Measurements from ENCODE around the gene ZMYND11.
"Not testable (repeated sequence)": the region's sequence is repeated elsewhere in the genome, so short reads cannot be mapped to it uniquely, and the experiment has no call there.

The ZMYND11 gene

DNA sequence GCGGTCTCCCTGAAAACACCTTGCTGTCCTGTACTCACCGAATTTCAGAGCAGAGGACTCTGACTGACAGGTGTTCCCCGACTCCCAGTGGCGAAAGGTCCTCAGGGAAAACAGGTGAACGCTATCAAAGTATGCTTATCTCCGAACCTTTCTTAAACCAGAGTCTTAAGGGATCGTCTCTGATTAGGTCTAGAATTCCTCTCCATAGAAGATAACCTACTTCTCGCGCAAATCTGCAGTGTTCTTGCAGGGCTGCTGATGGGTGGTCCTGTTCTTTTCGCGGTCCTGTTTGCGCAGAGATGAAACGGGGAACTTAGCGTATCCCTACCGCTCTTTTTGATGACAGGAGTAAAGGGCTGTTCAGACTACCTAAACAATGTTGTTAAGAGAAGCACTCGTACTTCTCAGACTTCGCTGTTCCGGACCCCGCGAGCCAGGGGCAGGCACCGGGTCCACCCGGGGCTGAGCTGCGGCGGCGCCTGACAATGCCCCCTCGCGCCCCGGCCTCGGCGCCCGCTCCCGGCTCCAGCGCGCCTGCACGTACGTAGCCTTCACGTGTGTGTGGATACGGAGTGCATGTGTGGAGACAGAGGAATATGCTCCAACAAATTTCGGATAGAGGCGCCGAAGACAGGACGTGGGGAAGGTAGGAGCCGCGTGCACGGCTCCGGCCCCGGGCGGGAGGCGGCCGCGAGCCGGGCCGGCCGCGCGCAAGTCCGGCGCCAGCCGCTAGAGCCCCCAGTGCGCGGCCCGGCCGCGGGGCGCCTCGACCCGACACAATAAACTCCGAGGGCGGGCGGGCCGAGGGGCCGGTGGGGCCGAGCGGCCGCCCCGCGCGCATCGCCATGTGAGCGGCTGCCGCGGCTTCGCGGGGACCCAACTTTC, 766 bp upstream of the ZMYND11 start:
- DNase-seq: no peak

DNA sequence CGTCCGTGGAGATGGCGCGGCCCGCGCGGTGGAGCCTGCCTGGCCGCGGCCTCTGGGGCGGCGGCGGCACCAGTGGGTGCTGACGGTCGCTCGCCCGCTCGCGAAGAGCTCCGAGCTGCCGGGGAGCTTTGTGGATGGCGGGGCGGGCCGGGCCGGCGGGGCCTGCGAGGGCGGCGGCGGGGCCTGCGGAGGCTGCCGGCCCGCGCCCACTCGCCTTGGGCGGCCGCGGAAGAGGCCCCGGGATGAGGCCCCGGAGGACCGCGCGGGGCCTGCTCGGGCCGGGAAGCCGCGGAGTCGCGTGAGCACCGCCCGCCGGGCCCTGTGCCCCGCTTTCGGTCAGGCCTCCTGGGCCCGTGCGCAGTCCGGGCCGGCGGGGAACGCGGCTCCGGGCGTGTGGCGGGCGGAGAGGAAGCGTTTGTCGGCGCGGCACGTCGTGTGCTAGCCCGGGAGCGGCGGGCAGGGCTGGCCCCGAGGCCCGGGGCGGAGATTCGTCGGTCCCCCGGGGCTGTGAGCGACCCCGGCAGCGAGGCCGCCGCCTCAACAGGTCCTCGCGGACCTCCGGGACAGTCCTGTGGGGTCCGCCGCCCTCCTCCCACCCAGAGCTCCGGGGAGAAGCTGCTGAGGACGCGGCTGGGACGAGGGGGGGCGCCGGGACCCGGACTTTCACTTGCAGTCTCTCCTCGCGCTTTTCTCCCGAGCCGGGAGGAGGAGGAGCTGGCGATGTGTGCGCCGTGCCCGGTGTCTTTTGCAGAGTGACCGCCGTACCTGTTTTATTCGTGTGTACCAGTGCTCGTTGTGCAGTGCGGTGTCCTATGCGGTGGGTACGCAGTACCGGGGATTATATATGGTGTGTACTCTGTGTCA, 578 bp downstream of the ZMYND11 start:
- DNase-seq: no peak

DNA sequence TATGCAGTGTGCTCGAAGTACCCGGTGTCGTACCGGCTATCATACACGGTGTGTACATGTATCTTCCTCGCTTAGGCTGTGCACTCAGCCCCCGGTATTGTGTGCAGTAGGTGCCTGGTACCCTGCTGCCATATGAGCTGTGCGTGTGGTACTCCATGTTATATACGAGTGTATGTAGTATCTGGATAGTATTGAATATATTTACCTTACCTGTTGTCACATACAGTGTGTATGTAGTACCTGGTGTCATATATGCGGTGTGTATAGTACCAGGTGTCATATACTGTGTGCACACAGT, 1.2 kb downstream of the ZMYND11 start:
- DNase-seq: no peak

DNA sequence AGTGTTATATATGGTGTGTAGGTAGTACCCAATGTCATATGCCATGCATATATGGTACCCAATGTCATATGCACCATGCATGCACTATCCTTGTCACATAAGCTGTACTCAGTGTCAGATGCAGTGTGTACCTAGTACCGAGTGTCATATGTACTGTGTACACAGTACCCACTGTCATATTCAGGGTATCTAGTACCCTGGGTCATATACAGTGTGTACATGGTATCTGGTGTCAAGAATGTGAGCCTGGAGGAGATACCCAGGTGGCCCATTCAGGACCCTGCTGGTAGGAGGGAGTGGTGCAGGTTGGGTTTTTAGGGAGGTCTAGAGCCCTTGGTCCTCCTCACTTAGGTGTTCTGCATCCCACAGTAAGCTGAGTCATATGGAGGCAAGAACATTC, 1.8 kb downstream of the ZMYND11 start:
- no peak for DNase-seq

DNA sequence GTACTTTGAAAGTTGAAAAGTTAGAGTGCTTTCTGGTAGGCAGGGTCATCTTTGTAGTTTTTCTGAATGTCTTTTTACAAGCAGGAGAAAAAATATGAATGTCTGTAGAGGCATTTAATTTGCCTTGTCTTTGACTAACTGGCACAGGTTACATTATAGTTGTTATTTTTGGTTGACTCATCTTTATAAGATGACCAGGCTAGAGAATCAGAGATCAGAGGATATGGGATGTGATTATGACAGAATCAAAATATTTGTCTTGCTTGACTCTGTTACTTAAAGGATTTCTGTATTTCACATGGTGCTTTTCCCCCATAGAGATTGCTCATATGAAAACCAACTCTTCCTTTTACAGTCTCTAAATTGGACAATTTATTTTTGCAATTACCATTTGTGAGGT, 2.4 kb downstream of the ZMYND11 start:
- DNase-seq: no peak

DNA sequence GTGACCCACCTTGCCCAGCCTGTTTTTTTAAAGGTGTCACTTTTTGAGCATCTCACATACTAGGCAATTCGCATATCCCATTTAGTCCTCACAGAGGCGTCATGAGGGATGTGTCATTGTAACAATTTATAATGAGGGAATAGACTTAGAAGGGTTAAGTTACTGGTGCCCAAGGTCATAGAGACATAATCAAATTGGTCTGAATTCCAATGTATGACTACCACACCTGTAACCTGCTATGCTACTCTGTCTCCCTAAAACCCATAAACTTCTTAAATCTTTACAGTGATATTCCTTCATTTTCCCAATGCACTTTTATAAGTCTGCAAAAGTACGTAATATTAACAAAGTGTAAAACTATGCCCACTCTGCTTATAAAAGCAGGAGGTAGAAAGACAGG, 7.1 kb downstream of the ZMYND11 start:
- DNase-seq: no peak

DNA sequence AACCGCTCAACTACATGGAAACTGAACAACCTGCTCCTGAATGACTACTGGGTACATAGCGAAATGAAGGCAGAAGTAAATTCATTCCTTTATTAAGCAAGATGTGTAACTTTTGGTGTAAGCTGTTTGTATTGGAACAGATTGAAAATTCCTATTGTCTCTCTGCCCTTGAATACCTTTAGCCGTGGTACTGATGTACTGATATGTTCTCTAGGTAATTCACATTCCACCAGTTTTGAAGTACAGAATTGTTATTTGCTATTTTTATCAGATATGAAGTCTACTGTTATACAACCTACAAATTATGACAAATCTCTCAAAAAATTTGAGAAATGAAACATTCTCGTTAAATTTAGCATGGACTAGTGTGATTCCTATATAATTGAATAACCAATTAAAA, 17.7 kb downstream of the ZMYND11 start:
- no peak for DNase-seq

DNA sequence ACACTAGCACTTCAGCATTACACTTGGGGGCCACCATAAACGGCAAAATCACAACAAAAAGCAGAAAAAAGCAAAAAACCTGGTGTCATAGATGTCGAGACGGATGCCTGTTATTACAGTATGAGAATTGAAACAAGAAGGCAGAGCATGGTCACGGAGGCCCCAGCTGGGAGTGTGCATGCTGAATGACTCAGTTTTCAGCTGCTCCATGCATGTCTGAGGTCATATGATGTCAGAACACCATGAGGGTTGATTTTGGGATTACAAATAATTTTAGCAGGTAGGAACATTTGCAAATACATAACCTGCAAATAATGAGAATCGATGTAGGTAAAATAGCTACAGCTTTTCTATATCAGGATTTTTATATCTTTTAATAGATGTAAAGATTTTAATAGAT, 19.1 kb downstream of the ZMYND11 start:
- no peak for DNase-seq

DNA sequence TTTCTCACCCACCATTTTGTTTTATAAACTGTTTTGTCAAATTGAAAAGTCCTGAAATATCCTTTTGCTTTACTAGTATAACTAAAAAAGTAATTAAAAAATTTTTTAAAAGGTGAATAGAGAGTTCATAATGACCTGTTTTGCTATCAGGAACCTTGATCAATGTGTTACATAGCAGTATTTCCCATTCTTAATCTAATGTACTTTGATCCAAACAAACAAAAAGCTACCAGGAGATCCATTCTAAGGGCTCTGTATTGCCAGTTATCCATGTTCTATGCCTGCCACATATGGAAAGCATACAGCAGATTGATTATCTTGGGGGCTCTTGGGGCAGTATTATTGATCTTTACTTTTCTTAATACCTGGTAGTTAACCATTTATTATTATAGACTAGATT, 32.1 kb downstream of the ZMYND11 start:
- DNase-seq: no peak

DNA sequence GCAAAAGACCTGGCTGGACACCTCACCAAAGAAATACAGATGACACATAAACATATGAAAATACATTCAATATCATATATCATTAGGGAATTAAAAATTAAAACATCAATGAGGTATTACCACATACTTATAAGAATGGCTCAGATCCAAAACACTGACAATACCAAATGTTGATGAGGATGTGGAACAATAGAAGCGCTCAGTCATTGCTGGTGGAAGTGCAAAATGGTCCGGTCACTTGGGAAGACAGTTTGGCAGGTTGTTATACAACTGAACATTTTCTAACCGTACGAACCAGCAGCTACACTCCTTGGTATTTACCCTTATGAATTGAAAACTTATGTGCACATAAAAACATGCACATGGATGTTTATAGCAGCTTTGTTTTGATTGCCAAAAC, 38.5 kb downstream of the ZMYND11 start:
- DNase-seq: no peak

DNA sequence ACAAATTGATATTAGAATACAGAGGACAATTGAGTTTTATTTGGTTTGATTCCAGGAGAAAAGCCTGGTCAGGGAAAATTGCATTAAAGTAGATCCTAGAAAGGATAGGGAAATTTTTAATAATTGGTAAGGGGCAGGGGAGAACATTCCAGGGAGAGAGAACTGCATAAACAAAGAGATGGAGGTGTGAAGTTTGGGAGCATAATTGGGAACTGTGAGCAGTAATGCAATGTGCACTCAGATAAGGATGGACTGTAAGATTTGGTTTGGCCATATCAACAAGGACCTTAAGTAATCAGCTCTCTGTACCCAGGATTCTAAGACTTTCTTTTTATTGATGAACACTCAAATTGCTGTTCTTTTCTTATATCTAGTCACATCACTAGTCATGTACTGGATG, 41.4 kb downstream of the ZMYND11 start:
- DNase-seq: no peak

DNA sequence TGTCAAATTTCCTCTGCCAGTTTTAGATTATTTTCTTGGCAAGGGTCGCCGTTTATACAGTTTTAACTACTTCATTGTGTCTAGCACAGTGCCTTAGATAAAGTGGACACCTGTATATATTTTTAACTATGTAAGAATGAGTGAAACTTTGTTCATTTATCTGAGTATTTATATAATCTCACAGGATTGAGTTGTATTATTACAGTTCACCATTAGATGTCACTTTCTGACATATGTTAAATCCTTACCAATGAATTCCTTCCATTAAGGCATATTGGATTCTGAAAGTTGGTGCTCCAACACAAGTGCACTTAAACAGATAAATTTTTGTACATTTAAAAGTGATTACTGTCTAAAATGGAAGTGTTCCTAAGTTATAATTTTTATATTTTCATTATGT, 43.0 kb downstream of the ZMYND11 start:
- DNase-seq: peak; percentile 29

DNA sequence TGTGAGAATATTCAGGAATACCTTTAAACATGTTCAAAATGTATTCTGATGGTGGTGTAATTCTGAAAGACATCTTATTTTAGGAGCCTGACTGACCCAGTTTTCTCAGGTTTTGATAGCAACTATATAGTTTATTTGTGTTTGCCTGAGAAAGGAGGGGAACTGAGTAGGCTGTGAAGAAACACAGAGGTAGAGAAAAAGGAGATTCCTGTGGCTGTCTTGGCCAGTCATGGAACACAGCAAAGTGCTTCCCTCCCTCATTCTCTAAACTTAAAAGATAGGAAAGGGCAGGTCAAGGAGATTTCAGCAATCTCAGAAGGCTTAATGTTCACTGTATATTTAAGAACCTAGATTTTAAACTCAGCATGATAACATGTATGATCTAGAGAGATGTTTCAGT, 43.5 kb downstream of the ZMYND11 start:
- DNase-seq: no peak

DNA sequence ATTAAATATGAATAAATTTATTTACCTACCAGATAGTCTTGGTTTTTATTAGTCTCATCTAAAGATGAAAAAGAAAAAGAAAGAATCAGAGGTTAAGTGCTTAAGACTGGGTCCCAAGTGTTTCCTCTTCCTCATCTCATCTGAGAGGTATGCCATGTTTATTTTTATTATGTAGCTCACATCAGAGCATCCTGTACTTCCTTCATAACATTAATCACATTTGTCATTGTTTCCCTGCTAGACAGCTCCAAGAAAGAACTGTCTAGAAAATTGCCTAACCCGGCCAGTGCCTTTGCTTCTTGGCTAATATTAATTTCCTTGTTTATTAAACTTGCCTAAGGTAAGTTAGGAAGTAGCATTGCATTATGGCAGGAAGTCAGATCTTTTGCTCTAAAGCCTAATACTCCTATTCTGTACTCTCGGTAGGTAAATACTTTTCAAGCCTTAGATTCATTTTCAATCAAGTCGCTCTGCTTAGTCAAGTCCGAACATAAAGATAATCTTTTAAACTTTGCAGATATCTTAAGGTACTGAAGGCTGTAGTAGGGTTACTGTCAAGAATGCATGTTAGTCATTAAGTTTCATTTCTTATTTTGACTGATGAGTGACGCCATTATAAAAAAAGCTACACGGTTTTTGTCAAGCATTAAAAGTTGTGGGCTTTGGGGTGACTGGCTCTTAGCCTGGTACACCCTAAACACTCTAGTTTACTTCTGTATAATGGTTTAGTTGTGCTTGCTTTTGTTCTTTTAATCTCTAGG, 47.4 kb downstream of the ZMYND11 start:
- no peak for DNase-seq

DNA sequence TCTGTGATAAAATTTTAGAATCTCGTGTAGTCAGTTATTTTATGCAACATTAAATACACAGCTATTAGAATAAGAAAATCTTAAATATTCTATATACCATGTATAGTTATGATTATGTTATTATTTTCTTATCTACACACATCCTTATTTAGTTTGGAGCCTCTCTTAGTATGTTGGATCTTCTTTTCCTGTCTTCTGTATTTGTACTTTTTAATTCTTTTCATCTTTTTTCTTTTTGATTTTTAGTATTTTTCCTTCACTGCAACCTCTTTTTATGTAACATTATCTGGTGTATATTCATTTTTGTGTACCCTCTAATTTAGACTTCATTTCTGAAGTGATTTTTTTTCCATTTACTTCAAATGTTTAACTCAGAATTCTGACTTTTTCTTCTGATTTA, 48.9 kb downstream of the ZMYND11 start:
- no peak for DNase-seq

DNA sequence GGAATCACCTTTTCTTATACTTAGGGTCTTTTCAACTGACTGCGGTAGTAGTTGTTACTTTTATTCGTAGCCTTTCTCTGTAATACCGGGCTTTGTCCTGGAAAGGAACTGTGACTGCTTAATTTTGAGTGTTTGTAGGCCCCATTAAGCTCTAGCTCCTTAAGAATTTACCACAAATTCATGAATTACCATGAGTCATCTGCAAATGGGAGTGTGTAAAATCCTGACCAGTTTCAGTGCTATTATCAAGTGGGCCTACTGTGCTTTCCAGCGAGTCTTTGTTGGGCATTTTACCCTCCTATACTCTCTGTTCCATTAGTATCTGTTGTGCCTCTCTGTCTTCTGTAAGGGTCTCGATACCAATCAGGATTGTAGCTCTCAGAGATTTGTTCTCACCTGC, 49.7 kb downstream of the ZMYND11 start:
- no peak for DNase-seq

DNA sequence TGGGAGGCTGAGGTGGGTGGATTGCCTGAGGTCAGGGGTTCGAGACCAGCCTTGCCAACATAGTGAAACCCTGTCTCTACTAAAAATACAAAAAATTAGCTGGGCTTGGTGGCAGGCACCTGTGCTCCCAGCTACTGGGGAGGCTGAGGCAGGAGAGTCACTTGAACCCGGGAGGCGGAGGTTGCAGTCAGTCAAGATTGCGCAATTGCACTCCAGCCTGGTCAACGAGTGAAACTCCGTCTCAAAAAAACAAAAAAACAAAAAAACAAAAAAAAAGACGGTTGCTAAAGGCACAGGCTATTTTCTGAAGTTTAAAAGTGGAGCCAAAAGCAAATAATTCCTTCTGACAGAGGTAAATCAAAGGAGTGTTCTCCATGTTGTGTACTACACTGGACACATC, 50.3 kb downstream of the ZMYND11 start:
- not testable (repeated sequence) for DNase-seq

DNA sequence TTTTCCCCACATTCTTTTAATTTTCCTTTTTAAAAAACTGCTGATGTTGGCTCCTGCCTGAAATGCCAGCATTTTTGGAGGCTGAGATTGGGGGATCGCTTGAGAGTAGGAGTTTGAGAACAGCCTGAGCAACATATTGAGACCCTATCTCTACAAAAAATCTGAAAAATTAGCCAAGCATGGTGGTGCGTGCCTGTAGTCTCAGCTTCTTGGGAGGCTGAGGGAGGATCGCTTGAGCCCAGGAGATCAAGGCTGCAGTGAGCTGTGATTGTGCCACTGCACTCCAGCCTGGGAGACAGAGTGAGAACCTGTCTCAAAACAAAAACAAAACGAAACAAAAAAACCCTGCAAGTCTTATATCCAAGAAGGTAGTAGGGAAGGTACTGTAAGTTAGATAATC, 51.7 kb downstream of the ZMYND11 start:
- no peak for DNase-seq

DNA sequence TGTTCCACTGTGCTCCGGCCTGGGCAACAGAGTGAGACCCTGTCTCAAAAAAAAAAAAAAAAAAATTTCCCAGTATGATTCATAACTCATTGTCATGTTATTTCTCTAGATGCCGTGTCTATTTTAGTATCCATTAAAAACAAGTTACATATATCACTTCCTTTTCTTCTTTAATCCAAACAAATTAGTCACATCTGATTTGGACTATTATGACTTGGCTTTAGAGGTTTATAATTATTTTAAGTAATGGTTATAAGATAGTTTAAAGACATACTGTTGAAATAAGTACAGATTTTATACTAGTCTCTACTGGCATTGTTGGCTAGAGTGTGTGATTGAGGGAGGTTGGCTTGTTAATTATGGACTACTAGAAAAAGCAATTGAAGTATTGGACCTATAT, 53.3 kb downstream of the ZMYND11 start:
- DNase-seq: no peak

DNA sequence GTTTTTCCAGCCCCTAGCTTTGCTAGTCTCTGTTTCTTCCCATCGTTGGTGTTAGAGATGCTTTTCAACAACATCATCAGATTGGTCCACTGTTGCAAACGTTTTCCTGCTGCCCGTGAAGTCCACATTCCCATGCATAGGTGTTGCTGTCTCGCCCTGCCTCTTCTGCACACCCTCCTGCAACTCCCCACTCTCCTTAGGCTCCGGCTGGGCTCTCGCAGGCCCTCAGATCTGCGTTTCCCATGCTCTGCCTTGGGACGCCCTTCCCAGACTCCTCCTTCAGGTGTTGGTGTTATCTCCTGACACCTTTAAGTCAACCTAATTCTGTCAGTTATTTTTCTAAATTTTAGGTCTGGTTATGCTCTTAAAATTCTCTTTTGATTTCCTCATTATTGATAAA, 55.0 kb downstream of the ZMYND11 start:
- no peak for DNase-seq

DNA sequence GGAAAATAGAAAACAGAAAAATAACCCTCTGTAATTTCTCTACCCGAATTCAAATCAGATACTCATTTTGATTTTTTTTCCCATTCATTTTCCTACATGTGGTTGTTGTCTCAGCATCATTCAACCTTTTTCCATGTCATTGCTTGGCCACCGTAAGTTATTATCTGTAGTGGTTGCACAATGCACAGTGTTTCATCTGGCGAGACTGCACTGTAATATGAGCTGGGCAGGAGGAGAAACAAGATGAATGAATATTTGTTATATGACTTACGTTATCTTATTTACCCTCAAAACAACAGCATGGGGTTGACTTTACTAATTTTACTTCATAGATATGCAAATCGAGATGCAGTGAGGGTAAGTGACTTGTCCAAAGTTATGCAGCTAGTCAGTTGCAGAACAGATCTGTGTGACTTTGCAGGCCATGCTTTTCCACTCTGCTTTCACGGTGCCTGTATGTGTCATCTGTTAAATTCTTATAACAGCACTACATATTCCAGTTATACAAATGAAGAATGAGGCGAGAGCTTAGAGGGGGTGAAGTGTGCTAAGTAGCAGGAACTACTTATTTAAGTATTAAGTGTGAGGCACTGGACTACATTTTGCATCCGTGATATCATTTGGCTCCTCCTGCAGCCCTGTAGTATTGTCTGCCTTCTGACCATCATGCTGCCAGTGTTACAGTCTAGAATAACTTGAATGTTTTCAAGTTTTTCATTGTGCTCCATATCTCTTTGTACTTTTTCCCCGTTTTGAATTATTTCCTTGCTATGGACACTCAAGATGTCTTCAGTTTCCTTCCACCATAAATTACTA, 56.7 kb downstream of the ZMYND11 start:
- no peak for DNase-seq

DNA sequence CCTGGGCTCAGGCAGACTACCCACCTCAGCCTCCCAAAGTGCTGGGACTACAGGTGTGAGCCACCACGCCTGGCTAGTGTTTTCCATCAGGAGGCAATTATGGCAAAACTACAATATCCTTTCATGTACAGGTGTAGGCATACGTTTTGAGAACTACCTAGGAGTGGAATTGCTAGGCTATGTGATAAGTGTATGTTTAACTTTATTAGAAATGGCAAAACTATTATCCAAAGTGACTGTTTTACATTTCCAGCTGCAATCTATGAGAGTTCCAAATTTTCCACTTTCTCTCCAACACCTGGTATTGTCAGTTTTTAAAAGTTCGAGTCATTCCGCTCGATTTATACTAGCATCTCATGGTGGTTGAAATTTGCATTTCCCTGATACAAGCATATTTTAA, 59.0 kb downstream of the ZMYND11 start:
- no peak for DNase-seq

DNA sequence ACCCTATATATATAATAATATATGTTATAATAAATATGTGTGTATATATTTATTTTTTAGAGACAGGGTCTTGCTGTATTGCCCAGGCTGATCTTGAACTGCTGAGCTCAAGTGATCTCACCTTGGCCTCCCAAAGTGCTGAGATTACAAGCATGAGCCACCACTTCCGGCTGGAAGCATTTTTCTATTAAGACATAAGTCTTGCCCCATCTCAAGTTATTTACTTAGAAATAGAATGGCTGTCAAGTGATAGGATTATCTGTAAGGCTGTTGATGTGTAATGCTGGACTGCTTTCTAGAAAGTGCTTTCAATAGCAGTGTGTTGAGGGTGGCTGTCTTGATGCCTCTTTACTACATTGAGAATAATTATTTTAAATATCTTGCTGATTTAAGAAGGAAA, 65.2 kb downstream of the ZMYND11 start:
- no peak for DNase-seq

All from NCI-H1694 treated with DMSO at 0.1 percent for 48 hours (cell line).